Stomach (tissue), 9 donors: ENCODE results near the gene MEF2A. TPM values are rescaled to one million over a fixed set of nuclear protein-coding genes. Genes with fewer than 3 reads are reported as not detected.

Experiments
- DNase-seq, 2 donors: peaks; one replicate each; pipeline versions ENCODE4 v3.0.0 to v3.0.0-alpha.2; 2013 to 2019
- H3K27ac ChIP-seq, 5 donors: fragments of 200-600 bp in 4 of 5; sonication (generic) in 4 of 5; one replicate each; pipeline ENCODE4 v1.5.1; 2013 to 2019; ENCODE audit warnings: mild to moderate bottlenecking in 1 of 5, moderate library complexity in 1 of 5
- H3K27me3 ChIP-seq, 3 donors: fragments of 200-600 bp; sonication (generic); one replicate each; pipeline ENCODE4 v1.5.1; 2017 to 2019; ENCODE audit warnings: mixed run types in 1 of 3
- H3K36me3 ChIP-seq, 4 donors: fragments of 200-600 bp; sonication (generic); 1 replicate in 3 of 4; 2 replicates in 1 of 4; pipeline ENCODE4 v1.5.1; 2016 to 2019
- H3K4me1 ChIP-seq, 4 donors: fragments of 200-600 bp; sonication (generic); one replicate each; pipeline ENCODE4 v1.5.1; 2016 to 2019
- H3K4me3 ChIP-seq, 4 donors: fragments of 200-600 bp; sonication (generic) in 3 of 4; one replicate each; pipeline ENCODE4 v1.5.1; 2016 to 2019; ENCODE audit warnings: mild to moderate bottlenecking in 1 of 4
- H3K9me3 ChIP-seq, 4 donors: fragments of 200-600 bp; sonication (generic); one replicate each; pipeline ENCODE4 v1.5.1; 2016 to 2019
- EP300 ChIP-seq: sonication (generic); formaldehyde crosslinking; IDR thresholded peaks from one replicate; pipeline ENCODE4 v1.6.1; 2017; ENCODE audit warnings: antibody characterized with exemption
- POLR2A ChIP-seq, 4 donors: fragments of 450-650 bp; IDR thresholded peaks; one replicate each; pipeline ENCODE4 v1.6.1; 2016; ENCODE audit warnings: antibody characterized with exemption in 4 of 4, control low read depth in 2 of 4, mild to moderate bottlenecking in 1 of 4, moderate library complexity in 1 of 4
- POLR2AphosphoS5 ChIP-seq, 3 donors: sonication (generic); formaldehyde crosslinking; IDR thresholded peaks; one replicate each; pipeline ENCODE4 v1.6.1; 2016; ENCODE audit warnings: antibody characterized with exemption in 3 of 3
- WGBS, 5 donors: extraction: QIAGEN DNeasy Blood & Tissue Kit in 3 of 5; methylation state at CpG; one replicate each; pipeline versions ENCODE4 v1.1.5 to v1.1.7; 2013 to 2018; 5-methylcytosine and 5-hydroxymethylcytosine counted together
- intact Hi-C: fragments of 100-400 bp; cut with DNase I; formaldehyde crosslinking; loops from one replicate; pipeline ENCODE4 v1.15.1; 2023; ENCODE audit warnings: low total_unique reads
- polyA plus RNA-seq, 3 donors: library from polyadenylated mRNA; stranded (reverse); fragments of 200-250 nt; gene quantifications; one replicate each; pipeline ENCODE4 v1.2.3, GENCODE V29; 2013
- total RNA-seq, 5 donors: library from RNA; depleted of rRNA; stranded (reverse); fragments of >200 nt; gene quantifications; one replicate each; pipeline versions ENCODE4 v1.1.0 to v1.2.3, GENCODE V29; 2014 to 2016
- TF ChIP-seq, protein P1 (sequence below), 7 experiments: fragments of 450-650 bp in 4 of 7; fragments of 200-600 bp in 3 of 7; sonication (generic) in 3 of 7; IDR thresholded peaks; one replicate each; pipeline ENCODE4 v1.5.1; 2016 to 2019; ENCODE audit warnings: antibody characterized with exemption in 7 of 7, control low read depth in 2 of 7, mild to moderate bottlenecking in 1 of 7
- donor health status: healthy with polysubstance abuse.
- donor health status: Bipolar disorder and iron deficiency.
- donor health status: healthy.

MEF2A gene
- total and polyA plus RNA-seq, 8 donors = 11.0 to 85.2 (median 26.7) TPM

DNA sequence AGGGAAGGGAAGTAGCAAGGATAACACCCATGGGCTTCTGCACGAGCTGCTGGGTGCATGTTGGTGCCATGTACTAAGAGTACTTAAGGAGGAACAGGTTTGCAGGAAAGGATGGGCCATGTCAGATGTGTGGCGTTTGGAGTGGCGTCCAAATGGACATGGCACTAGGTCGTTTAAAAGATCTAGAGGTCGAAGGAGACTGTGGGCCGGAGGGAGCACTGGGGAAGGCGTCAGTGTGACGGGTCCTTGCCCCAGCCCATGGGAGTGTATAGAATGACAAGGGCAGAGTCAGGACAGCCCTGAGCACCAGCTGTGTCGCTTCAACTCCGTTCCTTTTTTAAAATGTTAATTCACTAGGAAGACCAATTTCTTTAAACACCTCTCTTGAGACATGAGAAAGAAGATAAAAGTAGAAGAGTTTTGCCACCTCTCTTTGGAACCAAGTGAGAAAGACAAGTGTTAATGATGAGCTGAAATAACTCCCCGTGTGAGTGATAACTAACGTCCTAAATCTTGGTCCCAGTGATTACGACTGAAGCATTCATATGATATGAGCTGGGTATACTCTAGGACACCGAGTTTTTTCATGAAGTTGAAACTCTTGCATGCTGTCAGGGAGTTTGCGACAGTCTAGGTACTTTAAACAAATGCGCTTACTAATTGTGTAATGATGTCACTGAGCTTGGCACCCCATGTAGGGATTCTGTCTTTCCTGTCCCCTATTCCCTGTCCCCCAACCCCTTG is 143.6 kb downstream of the MEF2A start:
- peaks cover 17 to 44% (median 28%) of the 10 kb centered on the region in 4 donors for H3K4me1 ChIP-seq
- H3K27ac ChIP-seq = peak overlapping the region in 4 of 5 donors; percentile 46 to 66 (median 50)
- H3K27me3 ChIP-seq = no peaks in the 10 kb centered on the region
- H3K9me3 ChIP-seq = no peaks in the 10 kb centered on the region
- no peak for DNase-seq
- intact Hi-C loops = no loop called here
- TF ChIP-seq POLR2AphosphoS5 (IDR thresholded peaks at IDR 0.05) = no peak
- TF ChIP-seq EP300 = no peak
- no peak for TF ChIP-seq POLR2A (IDR thresholded peaks at IDR 0.05)
- TF ChIP-seq, protein P1, sequence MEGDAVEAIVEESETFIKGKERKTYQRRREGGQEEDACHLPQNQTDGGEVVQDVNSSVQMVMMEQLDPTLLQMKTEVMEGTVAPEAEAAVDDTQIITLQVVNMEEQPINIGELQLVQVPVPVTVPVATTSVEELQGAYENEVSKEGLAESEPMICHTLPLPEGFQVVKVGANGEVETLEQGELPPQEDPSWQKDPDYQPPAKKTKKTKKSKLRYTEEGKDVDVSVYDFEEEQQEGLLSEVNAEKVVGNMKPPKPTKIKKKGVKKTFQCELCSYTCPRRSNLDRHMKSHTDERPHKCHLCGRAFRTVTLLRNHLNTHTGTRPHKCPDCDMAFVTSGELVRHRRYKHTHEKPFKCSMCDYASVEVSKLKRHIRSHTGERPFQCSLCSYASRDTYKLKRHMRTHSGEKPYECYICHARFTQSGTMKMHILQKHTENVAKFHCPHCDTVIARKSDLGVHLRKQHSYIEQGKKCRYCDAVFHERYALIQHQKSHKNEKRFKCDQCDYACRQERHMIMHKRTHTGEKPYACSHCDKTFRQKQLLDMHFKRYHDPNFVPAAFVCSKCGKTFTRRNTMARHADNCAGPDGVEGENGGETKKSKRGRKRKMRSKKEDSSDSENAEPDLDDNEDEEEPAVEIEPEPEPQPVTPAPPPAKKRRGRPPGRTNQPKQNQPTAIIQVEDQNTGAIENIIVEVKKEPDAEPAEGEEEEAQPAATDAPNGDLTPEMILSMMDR (IDR thresholded peaks at IDR 0.05) = no peak
- WGBS, 5 donors = 81 to 88% (median 87%) methylated on average over 16 of the region's 16 CpGs
- H3K36me3 ChIP-seq = peaks cover 27 to 52% (median 47%) of the 10 kb centered on the region in 4 donors
- no peak overlapping the region for H3K4me3 ChIP-seq

DNA sequence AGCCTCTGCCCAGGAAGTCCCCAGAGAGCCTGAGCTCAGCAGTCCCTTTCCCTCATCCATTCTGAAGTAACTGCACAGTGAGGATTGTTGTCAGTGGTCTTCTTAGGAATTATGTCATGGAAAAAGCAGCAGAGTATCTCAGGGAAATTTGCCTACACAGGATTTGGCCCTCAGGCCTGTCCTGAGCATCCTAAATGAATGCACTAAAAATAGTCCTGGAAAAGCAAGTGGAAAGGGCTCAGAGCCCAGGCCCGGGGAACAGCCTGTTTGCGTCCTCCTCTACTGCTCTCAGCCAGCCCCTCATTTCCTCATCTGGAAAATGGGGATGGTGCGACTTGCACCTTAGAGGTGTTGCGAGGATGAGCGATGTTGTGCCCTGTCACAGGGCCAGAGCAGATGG is 145.8 kb downstream of the MEF2A start:
- Histone ChIP-seq H3K4me1 (peaks cover 17 to 45% (median 31%) of the 10 kb centered on the region in 4 donors), H3K27ac (peak overlapping the region in 2 of 5 donors; percentile 1 to 22), H3K4me3 (no peak overlapping the region), H3K9me3 (no peaks in the 10 kb centered on the region), H3K36me3 (peaks cover 27 to 74% (median 65%) of the 10 kb centered on the region in 4 donors), H3K27me3 (no peaks in the 10 kb centered on the region)
- 78 to 94% (median 84%) methylated on average over 5 of the region's 5 CpGs for WGBS, 5 donors
- intact Hi-C loops = no loop called here
- peak in 1 of 2 donors; percentile 59 for DNase-seq
- TF ChIP-seq POLR2AphosphoS5 (IDR thresholded peaks at IDR 0.05) (no peak), EP300 (no peak), POLR2A (IDR thresholded peaks at IDR 0.05) (no peak)
- TF ChIP-seq, protein P1 (IDR thresholded peaks at IDR 0.05) = no peak

DNA sequence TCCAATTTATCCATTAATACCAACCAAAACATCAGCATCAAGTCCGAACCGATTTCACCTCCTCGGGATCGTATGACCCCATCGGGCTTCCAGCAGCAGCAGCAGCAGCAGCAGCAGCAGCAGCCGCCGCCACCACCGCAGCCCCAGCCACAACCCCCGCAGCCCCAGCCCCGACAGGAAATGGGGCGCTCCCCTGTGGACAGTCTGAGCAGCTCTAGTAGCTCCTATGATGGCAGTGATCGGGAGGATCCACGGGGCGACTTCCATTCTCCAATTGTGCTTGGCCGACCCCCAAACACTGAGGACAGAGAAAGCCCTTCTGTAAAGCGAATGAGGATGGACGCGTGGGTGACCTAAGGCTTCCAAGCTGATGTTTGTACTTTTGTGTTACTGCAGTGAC is 146.6 kb downstream of the MEF2A start:
- H3K27ac ChIP-seq = peak overlapping the region in 1 of 5 donors; percentile 4
- 80 to 87% (median 82%) methylated on average over 17 to 18 of the region's 18 CpGs for WGBS, 5 donors
- intact Hi-C loops = no loop called here

DNA sequence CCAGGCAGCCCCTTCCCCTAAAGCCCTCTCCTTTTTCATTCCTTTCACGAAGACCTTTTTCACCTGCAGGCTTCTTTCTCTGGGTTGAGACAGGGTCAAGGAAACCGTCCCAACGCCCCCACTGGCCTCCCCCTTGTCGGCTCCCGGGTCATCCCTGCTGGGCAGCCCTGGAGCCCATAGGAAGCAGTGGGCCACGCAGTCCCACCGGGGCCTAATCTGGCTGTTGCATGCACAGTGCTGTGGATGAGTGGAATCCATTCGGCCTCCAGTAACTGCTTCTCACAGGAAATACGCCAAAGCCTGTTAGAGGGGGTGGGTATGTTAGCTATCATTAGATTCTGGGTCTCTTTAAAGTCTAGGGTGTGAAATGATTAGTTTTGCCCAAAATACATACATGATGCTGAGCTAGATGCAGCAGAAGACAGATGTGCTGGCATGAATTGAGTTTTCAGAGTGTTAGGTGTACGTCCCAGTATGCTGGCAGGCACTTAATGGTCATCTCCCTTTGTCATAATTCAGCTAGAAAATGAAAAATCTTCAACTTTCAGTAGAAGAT is 150.8 kb downstream of the MEF2A start:
- Histone ChIP-seq H3K4me3 (no peak overlapping the region), H3K36me3 (peaks cover 13 to 48% (median 44%) of the 10 kb centered on the region in 4 donors), H3K27me3 (no peaks in the 10 kb centered on the region), H3K9me3 (no peaks in the 10 kb centered on the region), H3K27ac (peak overlapping the region in 3 of 5 donors; percentile 40 to 67 (median 55)), H3K4me1 (peaks cover 5 to 49% (median 27%) of the 10 kb centered on the region in 4 donors)
- 77 to 87% (median 80%) methylated on average over 10 of the region's 10 CpGs for WGBS, 5 donors
- intact Hi-C loops = no loop called here
- no peak for DNase-seq
- TF ChIP-seq, protein P1 (IDR thresholded peaks at IDR 0.05) = no peak
- TF ChIP-seq POLR2A (IDR thresholded peaks at IDR 0.05) (no peak), EP300 (no peak), POLR2AphosphoS5 (IDR thresholded peaks at IDR 0.05) (no peak)

More for the DNA sequence above, 146.6 kb downstream of the MEF2A start:
- TF ChIP-seq, protein P1 (IDR thresholded peaks at IDR 0.05) = no peak
- no peak for TF ChIP-seq POLR2A (IDR thresholded peaks at IDR 0.05)
- TF ChIP-seq POLR2AphosphoS5 (IDR thresholded peaks at IDR 0.05) = no peak
- TF ChIP-seq EP300 = no peak
- H3K36me3 ChIP-seq = peaks cover 27 to 74% (median 66%) of the 10 kb centered on the region in 4 donors
- H3K4me1 ChIP-seq = peaks cover 17 to 48% (median 34%) of the 10 kb centered on the region in 4 donors
- DNase-seq = no peak
- H3K4me3 ChIP-seq = no peak overlapping the region
- no peaks in the 10 kb centered on the region for H3K9me3 ChIP-seq
- no peaks in the 10 kb centered on the region for H3K27me3 ChIP-seq
